Measurements from ENCODE around the gene LAMB3.

DNA sequence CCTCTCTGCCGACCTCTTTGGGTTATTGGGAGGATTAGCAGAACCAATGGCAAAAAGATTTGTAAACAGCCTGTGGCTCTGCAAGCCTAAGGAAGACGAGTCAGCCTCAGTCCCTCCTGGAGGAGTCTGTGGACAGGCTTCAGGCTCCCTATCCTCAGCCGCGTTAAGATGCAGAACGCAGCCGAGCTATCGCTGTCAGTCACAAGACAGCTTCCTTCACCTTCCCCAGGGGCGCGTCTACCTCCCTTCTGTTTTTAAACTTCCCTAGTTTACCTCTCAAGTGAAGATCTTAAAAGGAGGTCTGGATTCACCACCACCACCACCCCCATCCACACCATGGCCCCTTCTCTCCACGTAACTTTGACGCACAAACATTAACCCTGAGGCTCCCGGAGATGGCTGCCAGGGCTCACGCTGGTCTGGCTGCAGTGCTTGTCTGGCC is 68.0 kb downstream of the LAMB3 start:
- TF ChIP-seq EP300 (IDR thresholded peaks at IDR 0.05; ENCODE audit: borderline replicate concordance in 1 of 2, low read depth in 1 of 2, low read length in 1 of 2) (no peak), EZH2phosphoT487 (IDR thresholded peaks at IDR 0.05; ENCODE audit: borderline replicate concordance, low read depth) (no peak), TAF1 (IDR thresholded peaks at IDR 0.05; ENCODE audit: borderline replicate concordance, low read depth, low read length) (no peak), RCOR1 (IDR thresholded peaks at IDR 0.05; ENCODE audit: low read length) (no peak), SIN3A (IDR thresholded peaks at IDR 0.05; ENCODE audit: borderline replicate concordance, low read depth, low read length) (no peak), MXI1 (IDR thresholded peaks at IDR 0.05; ENCODE audit: low read depth, low read length) (no peak), RXRA (IDR thresholded peaks at IDR 0.05; ENCODE audit: borderline replicate concordance, low read depth) (no peak), FOXM1 (IDR thresholded peaks at IDR 0.05; ENCODE audit: low read depth) (no peak), JUND (IDR thresholded peaks at IDR 0.05) (no peak)
- TF ChIP-seq, protein P1, sequence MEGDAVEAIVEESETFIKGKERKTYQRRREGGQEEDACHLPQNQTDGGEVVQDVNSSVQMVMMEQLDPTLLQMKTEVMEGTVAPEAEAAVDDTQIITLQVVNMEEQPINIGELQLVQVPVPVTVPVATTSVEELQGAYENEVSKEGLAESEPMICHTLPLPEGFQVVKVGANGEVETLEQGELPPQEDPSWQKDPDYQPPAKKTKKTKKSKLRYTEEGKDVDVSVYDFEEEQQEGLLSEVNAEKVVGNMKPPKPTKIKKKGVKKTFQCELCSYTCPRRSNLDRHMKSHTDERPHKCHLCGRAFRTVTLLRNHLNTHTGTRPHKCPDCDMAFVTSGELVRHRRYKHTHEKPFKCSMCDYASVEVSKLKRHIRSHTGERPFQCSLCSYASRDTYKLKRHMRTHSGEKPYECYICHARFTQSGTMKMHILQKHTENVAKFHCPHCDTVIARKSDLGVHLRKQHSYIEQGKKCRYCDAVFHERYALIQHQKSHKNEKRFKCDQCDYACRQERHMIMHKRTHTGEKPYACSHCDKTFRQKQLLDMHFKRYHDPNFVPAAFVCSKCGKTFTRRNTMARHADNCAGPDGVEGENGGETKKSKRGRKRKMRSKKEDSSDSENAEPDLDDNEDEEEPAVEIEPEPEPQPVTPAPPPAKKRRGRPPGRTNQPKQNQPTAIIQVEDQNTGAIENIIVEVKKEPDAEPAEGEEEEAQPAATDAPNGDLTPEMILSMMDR (IDR thresholded peaks at IDR 0.05): no peak
- TF ChIP-seq, protein P2, sequence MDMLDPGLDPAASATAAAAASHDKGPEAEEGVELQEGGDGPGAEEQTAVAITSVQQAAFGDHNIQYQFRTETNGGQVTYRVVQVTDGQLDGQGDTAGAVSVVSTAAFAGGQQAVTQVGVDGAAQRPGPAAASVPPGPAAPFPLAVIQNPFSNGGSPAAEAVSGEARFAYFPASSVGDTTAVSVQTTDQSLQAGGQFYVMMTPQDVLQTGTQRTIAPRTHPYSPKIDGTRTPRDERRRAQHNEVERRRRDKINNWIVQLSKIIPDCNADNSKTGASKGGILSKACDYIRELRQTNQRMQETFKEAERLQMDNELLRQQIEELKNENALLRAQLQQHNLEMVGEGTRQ (IDR thresholded peaks at IDR 0.05; ENCODE audit: borderline replicate concordance, low read depth, low read length): no peak
- TF ChIP-seq, protein P3, sequence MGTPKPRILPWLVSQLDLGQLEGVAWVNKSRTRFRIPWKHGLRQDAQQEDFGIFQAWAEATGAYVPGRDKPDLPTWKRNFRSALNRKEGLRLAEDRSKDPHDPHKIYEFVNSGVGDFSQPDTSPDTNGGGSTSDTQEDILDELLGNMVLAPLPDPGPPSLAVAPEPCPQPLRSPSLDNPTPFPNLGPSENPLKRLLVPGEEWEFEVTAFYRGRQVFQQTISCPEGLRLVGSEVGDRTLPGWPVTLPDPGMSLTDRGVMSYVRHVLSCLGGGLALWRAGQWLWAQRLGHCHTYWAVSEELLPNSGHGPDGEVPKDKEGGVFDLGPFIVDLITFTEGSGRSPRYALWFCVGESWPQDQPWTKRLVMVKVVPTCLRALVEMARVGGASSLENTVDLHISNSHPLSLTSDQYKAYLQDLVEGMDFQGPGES (IDR thresholded peaks at IDR 0.05; ENCODE audit: low read depth, low read length): no peak
- TF ChIP-seq, protein P4, sequence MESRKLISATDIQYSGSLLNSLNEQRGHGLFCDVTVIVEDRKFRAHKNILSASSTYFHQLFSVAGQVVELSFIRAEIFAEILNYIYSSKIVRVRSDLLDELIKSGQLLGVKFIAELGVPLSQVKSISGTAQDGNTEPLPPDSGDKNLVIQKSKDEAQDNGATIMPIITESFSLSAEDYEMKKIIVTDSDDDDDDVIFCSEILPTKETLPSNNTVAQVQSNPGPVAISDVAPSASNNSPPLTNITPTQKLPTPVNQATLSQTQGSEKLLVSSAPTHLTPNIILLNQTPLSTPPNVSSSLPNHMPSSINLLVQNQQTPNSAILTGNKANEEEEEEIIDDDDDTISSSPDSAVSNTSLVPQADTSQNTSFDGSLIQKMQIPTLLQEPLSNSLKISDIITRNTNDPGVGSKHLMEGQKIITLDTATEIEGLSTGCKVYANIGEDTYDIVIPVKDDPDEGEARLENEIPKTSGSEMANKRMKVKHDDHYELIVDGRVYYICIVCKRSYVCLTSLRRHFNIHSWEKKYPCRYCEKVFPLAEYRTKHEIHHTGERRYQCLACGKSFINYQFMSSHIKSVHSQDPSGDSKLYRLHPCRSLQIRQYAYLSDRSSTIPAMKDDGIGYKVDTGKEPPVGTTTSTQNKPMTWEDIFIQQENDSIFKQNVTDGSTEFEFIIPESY (IDR thresholded peaks at IDR 0.05; ENCODE audit: borderline replicate concordance, low read depth): no peak
